ENCODE data around the gene CLOCK. TPM values are rescaled to one million over a fixed set of nuclear protein-coding genes. Genes with fewer than 3 reads are reported as not detected.

Gene CLOCK
- total and polyA plus RNA-seq, 2 of the 8 experiments (the other 6 are each of a cell fraction or from before 2014, with no cell fraction given): 7.7 to 24.2 TPM

GRCh38 chr4:55518442-55518841 is 28.3 kb downstream of the CLOCK start:
- Histone ChIP-seq H3K9me3 (ENCODE audit: insufficient read depth in 2 of 2, low read depth in 1 of 2, low read length in 1 of 2) (0 out of 4 replicates have a peak, but pooled peaks cover 0 to 3% of the 10 kb centered on the region in 2 experiments), H3K4ac (replicated peaks; ENCODE audit: insufficient read length, low read depth, low read length) (no peak overlapping the region), H3K18ac (ENCODE audit: extremely low read depth, low read length) (no peak overlapping the region), H4K20me1 (replicated peaks in 1 of 2; ENCODE audit: control insufficient read depth in 1 of 2, insufficient read depth in 2 of 2, low read length in 2 of 2) (no peaks in the 10 kb centered on the region), H4K5ac (ENCODE audit: insufficient read length, low read depth, low read length) (no peak overlapping the region), H2AFZ (ENCODE audit: low read length) (no peak overlapping the region), H3K14ac (ENCODE audit: insufficient read length) (no peak overlapping the region), H2AK5ac (ENCODE audit: low read depth, low read length) (no peak overlapping the region), H3K56ac (replicated peaks; ENCODE audit: insufficient read length, low read depth, low read length) (no peak overlapping the region), H4K8ac (ENCODE audit: extremely low read depth, insufficient read depth, low read length) (no peak overlapping the region), H3K23ac (ENCODE audit: insufficient read length) (no peak overlapping the region), H3K4me2 (ENCODE audit: insufficient read depth in 1 of 2, low read depth in 2 of 2, low read length in 2 of 2) (no peak overlapping the region), H3K27me3 (replicated peaks in 1 of 4; ENCODE audit: control insufficient read depth in 3 of 4, extremely low read depth in 1 of 4, insufficient read depth in 3 of 4, low read length in 3 of 4) (no peaks in the 10 kb centered on the region), H2BK15ac (ENCODE audit: low read length) (no peak overlapping the region), H3K23me2 (ENCODE audit: low read depth, low read length) (no peaks in the 10 kb centered on the region), H2BK5ac (ENCODE audit: low read depth, low read length) (no peak overlapping the region), H3K27ac (ENCODE audit: low read depth, low read length) (no peak overlapping the region), H3K36me3 (ENCODE audit: control insufficient read depth in 2 of 4, insufficient read depth in 4 of 4, low read length in 3 of 4) (no peaks in the 10 kb centered on the region), H3K4me1 (replicated peaks in 1 of 4; ENCODE audit: control insufficient read depth in 3 of 4, insufficient read depth in 4 of 4, low read length in 3 of 4) (peaks cover 0 to 4% (median 0%) of the 10 kb centered on the region in 4 experiments; a peak in 2 of 7 replicates), H4K91ac (replicated peaks; ENCODE audit: insufficient read length, low read length) (no peak overlapping the region), H3K9ac (replicated peaks in 1 of 4; ENCODE audit: extremely low read depth in 1 of 4, low read depth in 3 of 4, low read length in 3 of 4) (no peak overlapping the region), H3K4me3 (ENCODE audit: extremely low read depth in 1 of 4, insufficient read depth in 2 of 4, low read depth in 3 of 4, low read length in 4 of 4) (no peak overlapping the region), H2BK120ac (replicated peaks; ENCODE audit: low read depth, low read length) (no peak overlapping the region), H3K79me2 (ENCODE audit: control insufficient read depth in 1 of 2, insufficient read depth in 2 of 2, low read length in 2 of 2) (peaks cover 0 to 56% of the 10 kb centered on the region in 2 experiments; a peak in 2 of 4 replicates), H2BK12ac (ENCODE audit: low read depth, low read length) (no peak overlapping the region), H3K79me1 (ENCODE audit: low read depth, low read length) (no peaks in the 10 kb centered on the region), H2BK20ac (ENCODE audit: low read length) (no peak overlapping the region)
- POLR2A ChIA-PET (ENCODE audit: partially characterized antibody): no interaction called here
- CTCF ChIA-PET (ENCODE audit: partially characterized antibody): no interaction called here
- DNase-seq (ENCODE audit: low read depth in 1 of 2, low spot score in 2 of 2) (no peak), FAIRE-seq (no peak)
- TF ChIP-seq HDAC2 (IDR thresholded peaks at IDR 0.05; ENCODE audit: borderline replicate concordance in 1 of 2, low read depth in 2 of 2, low read length in 2 of 2) (no peak), SP1 (IDR thresholded peaks at IDR 0.05; ENCODE audit: low read depth, low read length) (no peak), CHD2 (IDR thresholded peaks at IDR 0.05; ENCODE audit: low read length) (no peak), NRF1 (IDR thresholded peaks at IDR 0.05; ENCODE audit: low read depth, low read length) (no peak), SIN3A (conservative IDR thresholded peaks at IDR 0.05 in 1 of 2, IDR thresholded peaks at IDR 0.05 in 1 of 2; ENCODE audit: low read depth in 1 of 2, low read length in 2 of 2) (no peak), GABPA (IDR thresholded peaks at IDR 0.05; ENCODE audit: borderline replicate concordance, insufficient read depth, low read length) (no peak), NANOG (IDR thresholded peaks at IDR 0.05; ENCODE audit: insufficient read depth, low read depth, low read length, poor library complexity, severe bottlenecking) (no peak), CTBP2 (IDR thresholded peaks at IDR 0.05; ENCODE audit: borderline replicate concordance, insufficient read depth, insufficient read length, low read length) (no peak), ASH2L (IDR thresholded peaks at IDR 0.05; ENCODE audit: low read length) (no peak), SP4 (IDR thresholded peaks at IDR 0.05; ENCODE audit: low read length) (no peak), TCF12 (IDR thresholded peaks at IDR 0.05; ENCODE audit: low read depth, low read length) (no peak), KDM1A (IDR thresholded peaks at IDR 0.05; ENCODE audit: borderline replicate concordance, low read length) (no peak), SRF (IDR thresholded peaks at IDR 0.05; ENCODE audit: low read depth, low read length) (no peak), POLR2AphosphoS5 (IDR thresholded peaks at IDR 0.05; ENCODE audit: low read depth, low read length) (no peak), FOSL1 (IDR thresholded peaks at IDR 0.05; ENCODE audit: insufficient read depth, low read depth, low read length) (no peak), TEAD4 (IDR thresholded peaks at IDR 0.05; ENCODE audit: low read depth, low read length) (no peak)

All from H1 (cell line).